ENCODE data around the gene KATNAL1. TPM values are rescaled to one million over a fixed set of nuclear protein-coding genes. Genes with fewer than 3 reads are reported as not detected.

Gene KATNAL1
- polyA plus RNA-seq, 1 donor (not counting 4 experiments of a cell fraction or from before 2014, with no cell fraction given): 10.1 TPM

DNA sequence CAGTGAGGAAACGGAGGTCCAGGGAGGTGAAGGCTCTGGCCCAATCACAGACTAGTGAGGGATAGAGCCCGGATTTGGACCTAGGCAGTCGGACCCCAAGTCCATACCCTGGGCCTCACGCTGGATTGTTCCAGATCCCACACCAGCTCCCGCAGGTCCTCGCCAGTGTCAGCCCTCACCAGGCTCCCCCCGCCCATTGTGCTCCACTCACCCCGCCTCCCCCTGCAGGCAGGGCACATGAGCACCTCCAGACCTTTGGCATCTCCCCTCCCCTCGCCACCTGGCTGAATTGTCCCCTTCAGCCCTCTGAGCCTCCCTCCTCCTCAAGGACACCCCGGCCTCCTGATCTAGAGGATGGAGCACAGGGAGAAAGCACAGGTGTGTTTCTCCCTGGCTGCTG is 152.4 kb downstream of the KATNAL1 start:
- no peak overlapping the region for H3K4me3 ChIP-seq (ENCODE audit: control insufficient read depth in 2 of 3, extremely low read depth in 1 of 3, insufficient read depth in 2 of 3, low read depth in 1 of 3, low read length in 3 of 3)
- H3K4me2 ChIP-seq (ENCODE audit: control insufficient read depth, extremely low read depth, insufficient read depth, low read depth, low read length): no peak overlapping the region
- no peak overlapping the region for H3K27ac ChIP-seq (ENCODE audit: control insufficient read depth, insufficient read depth, low read length)
- H3K4me1 ChIP-seq (ENCODE audit: control insufficient read depth, extremely low read depth, insufficient read depth, low read length): no peaks in the 10 kb centered on the region
- no peaks in the 10 kb centered on the region for H3K36me3 ChIP-seq (ENCODE audit: control insufficient read depth in 2 of 2, extremely low read depth in 1 of 2, insufficient read depth in 2 of 2, low read length in 2 of 2)
- TF ChIP-seq, protein P1, sequence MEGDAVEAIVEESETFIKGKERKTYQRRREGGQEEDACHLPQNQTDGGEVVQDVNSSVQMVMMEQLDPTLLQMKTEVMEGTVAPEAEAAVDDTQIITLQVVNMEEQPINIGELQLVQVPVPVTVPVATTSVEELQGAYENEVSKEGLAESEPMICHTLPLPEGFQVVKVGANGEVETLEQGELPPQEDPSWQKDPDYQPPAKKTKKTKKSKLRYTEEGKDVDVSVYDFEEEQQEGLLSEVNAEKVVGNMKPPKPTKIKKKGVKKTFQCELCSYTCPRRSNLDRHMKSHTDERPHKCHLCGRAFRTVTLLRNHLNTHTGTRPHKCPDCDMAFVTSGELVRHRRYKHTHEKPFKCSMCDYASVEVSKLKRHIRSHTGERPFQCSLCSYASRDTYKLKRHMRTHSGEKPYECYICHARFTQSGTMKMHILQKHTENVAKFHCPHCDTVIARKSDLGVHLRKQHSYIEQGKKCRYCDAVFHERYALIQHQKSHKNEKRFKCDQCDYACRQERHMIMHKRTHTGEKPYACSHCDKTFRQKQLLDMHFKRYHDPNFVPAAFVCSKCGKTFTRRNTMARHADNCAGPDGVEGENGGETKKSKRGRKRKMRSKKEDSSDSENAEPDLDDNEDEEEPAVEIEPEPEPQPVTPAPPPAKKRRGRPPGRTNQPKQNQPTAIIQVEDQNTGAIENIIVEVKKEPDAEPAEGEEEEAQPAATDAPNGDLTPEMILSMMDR (optimal IDR thresholded peaks at IDR 0.05 in 1 of 3, IDR thresholded peaks at IDR 0.05 in 1 of 3, conservative IDR thresholded peaks at IDR 0.05 in 1 of 3; ENCODE audit: extremely low read depth in 1 of 3, insufficient read depth in 2 of 3, low read length in 3 of 3): no peak
- TF ChIP-seq EZH2 (IDR thresholded peaks at IDR 0.05; ENCODE audit: low read length): no peak
- no peak for DNase-seq (ENCODE audit: low read depth, low spot score)
- H3K9ac ChIP-seq (ENCODE audit: control insufficient read depth, extremely low read depth, insufficient read depth, low read length): no peak overlapping the region
- no peaks in the 10 kb centered on the region for H4K20me1 ChIP-seq (ENCODE audit: control insufficient read depth, extremely low read depth, insufficient read depth, low read length)
- dilution Hi-C loops (cut with MboI; ENCODE audit: extremely low pct_ligation_motif_present, low sequenced_read_pairs): no loop called here
- H2AFZ ChIP-seq (ENCODE audit: control insufficient read depth, low read length): no peak overlapping the region
- H3K9me3 ChIP-seq (ENCODE audit: control insufficient read depth, low read depth, low read length): no peaks in the 10 kb centered on the region
- no peaks in the 10 kb centered on the region for H3K79me2 ChIP-seq (ENCODE audit: control insufficient read depth, insufficient read depth, low read length)
- H3K27me3 ChIP-seq (ENCODE audit: control insufficient read depth, extremely low read depth, insufficient read depth, low read length): peaks cover 4% of the 10 kb centered on the region
- FAIRE-seq: no peak
- H3K9me1 ChIP-seq (ENCODE audit: control insufficient read depth, extremely low read depth, insufficient read depth, low read length): no peaks in the 10 kb centered on the region

DNA sequence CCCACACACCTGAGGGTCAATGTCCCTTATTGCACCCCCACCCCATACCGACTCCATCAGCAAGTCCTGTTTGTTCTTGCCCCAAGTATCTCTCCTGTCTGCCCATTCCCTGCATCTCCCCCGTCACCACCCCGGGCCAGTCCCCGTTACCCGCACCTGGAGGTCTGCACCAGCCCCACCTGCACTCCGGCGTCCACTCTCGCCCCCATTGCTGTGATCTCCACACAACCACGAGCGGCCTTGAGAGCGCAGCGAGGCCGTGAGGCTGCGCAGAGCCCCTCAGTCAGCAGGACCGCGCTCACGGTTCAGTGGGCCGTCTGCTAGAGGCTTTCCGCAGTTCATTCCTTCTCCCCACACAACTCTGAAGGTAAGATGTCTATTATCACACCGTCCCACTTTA is 152.8 kb downstream of the KATNAL1 start:
- Histone ChIP-seq H3K4me3 (ENCODE audit: control insufficient read depth in 2 of 3, extremely low read depth in 1 of 3, insufficient read depth in 2 of 3, low read depth in 1 of 3, low read length in 3 of 3) (no peak overlapping the region), H3K27me3 (ENCODE audit: control insufficient read depth, extremely low read depth, insufficient read depth, low read length) (peaks cover 4% of the 10 kb centered on the region), H3K9me3 (ENCODE audit: control insufficient read depth, low read depth, low read length) (no peaks in the 10 kb centered on the region), H3K9ac (ENCODE audit: control insufficient read depth, extremely low read depth, insufficient read depth, low read length) (no peak overlapping the region), H3K79me2 (ENCODE audit: control insufficient read depth, insufficient read depth, low read length) (no peaks in the 10 kb centered on the region), H3K4me2 (ENCODE audit: control insufficient read depth, extremely low read depth, insufficient read depth, low read depth, low read length) (no peak overlapping the region), H3K4me1 (ENCODE audit: control insufficient read depth, extremely low read depth, insufficient read depth, low read length) (no peaks in the 10 kb centered on the region), H3K9me1 (ENCODE audit: control insufficient read depth, extremely low read depth, insufficient read depth, low read length) (no peaks in the 10 kb centered on the region), H3K36me3 (ENCODE audit: control insufficient read depth in 2 of 2, extremely low read depth in 1 of 2, insufficient read depth in 2 of 2, low read length in 2 of 2) (no peaks in the 10 kb centered on the region), H4K20me1 (ENCODE audit: control insufficient read depth, extremely low read depth, insufficient read depth, low read length) (no peaks in the 10 kb centered on the region), H2AFZ (ENCODE audit: control insufficient read depth, low read length) (no peak overlapping the region), H3K27ac (ENCODE audit: control insufficient read depth, insufficient read depth, low read length) (no peak overlapping the region)
- TF ChIP-seq, protein P1 (optimal IDR thresholded peaks at IDR 0.05 in 1 of 3, IDR thresholded peaks at IDR 0.05 in 1 of 3, conservative IDR thresholded peaks at IDR 0.05 in 1 of 3; ENCODE audit: extremely low read depth in 1 of 3, insufficient read depth in 2 of 3, low read length in 3 of 3): no peak
- TF ChIP-seq EZH2 (IDR thresholded peaks at IDR 0.05; ENCODE audit: low read length): no peak
- FAIRE-seq (no peak), DNase-seq (ENCODE audit: low read depth, low spot score) (no peak)
- dilution Hi-C loops (cut with MboI; ENCODE audit: extremely low pct_ligation_motif_present, low sequenced_read_pairs): no loop called here
